T-cell (primary cell): ENCODE data around the gene HSPA8. TPM values are rescaled to one million over a fixed set of nuclear protein-coding genes. Genes with fewer than 3 reads are reported as not detected.

Experiments used
- ATAC-seq, 4 experiments: fragments of 200-7000 bp in 3 of 4; fragments of 150-1000 bp in 1 of 4; cut with Tn5 transposase; replicated peaks in 1 of 4; 1 replicate in 3 of 4; 2 replicates in 1 of 4; pipeline ENCODE4 v1.10.0; 2021; ENCODE audit warnings: moderate library complexity in 3 of 4, mild to moderate bottlenecking in 2 of 4, moderate number of reproducible peaks in 1 of 4
- CTCF ChIA-PET, 2 donors: fragments of 300-600 bp; sonication (Branson Sonifier 250); formaldehyde crosslinking; loops; one replicate each; lab custom pipeline; 2022; ENCODE audit warnings: antibody characterized with exemption in 2 of 2; lab: Charles Lee
- POLR2A ChIA-PET, 2 donors: fragments of 300-600 bp; sonication (Branson Sonifier 250); formaldehyde crosslinking; loops; one replicate each; lab custom pipeline; 2022; ENCODE audit warnings: antibody characterized with exemption in 2 of 2; lab: Charles Lee
- DNase-seq, 35 experiments: peaks; one replicate each; pipeline versions ENCODE4 v3.0.0 to v3.0.0-alpha.2; 2013 to 2023
- H3K27ac ChIP-seq: one replicate; pipeline ENCODE4 v1.5.1; 2013; ENCODE audit warnings: low read length
- H3K27me3 ChIP-seq, 2 experiments: replicated peaks in 1 of 2; 1 replicate in 1 of 2; 2 replicates in 1 of 2; pipeline versions ENCODE4 v1.6.1 to v1.7.0; 2013; ENCODE audit warnings: low read length in 1 of 2, mixed read lengths in 1 of 2; ENCODE audit not compliant: control insufficient read depth in 2 of 2, insufficient read depth in 2 of 2; ENCODE audit errors: extremely low read depth in 1 of 2
- H3K36me3 ChIP-seq, 2 donors: 1 replicate in 1 of 2; 2 replicates in 1 of 2; pipeline versions ENCODE4 v1.6.1 to v1.7.0; 2013; ENCODE audit warnings: low read length in 1 of 2; ENCODE audit not compliant: control insufficient read depth in 2 of 2, insufficient read depth in 1 of 2; ENCODE audit errors: extremely low read depth in 1 of 2
- H3K4me1 ChIP-seq, 2 experiments: 1 replicate in 1 of 2; 2 replicates in 1 of 2; pipeline versions ENCODE4 v1.6.1 to v1.7.0; 2013; ENCODE audit warnings: low read length in 2 of 2, mixed read lengths in 1 of 2; ENCODE audit not compliant: insufficient read depth in 2 of 2, control insufficient read depth in 1 of 2; ENCODE audit errors: extremely low read depth in 1 of 2
- H3K4me3 ChIP-seq, 2 donors: 1 replicate in 1 of 2; 2 replicates in 1 of 2; pipeline versions ENCODE4 v1.5.1 to v1.7.0; 2013; ENCODE audit warnings: mild to moderate bottlenecking in 2 of 2, low read length in 1 of 2, moderate library complexity in 1 of 2; ENCODE audit not compliant: control insufficient read depth in 1 of 2; ENCODE audit errors: extremely low read depth in 1 of 2
- H3K9me3 ChIP-seq: 2 replicates; pipeline ENCODE4 v1.7.0; 2013
- H3K27ac Mint-ChIP-seq, 2 donors: one replicate each; pipeline ENCODE4 v1.8.0; 2020 to 2021; ENCODE audit warnings: mild to moderate bottlenecking in 2 of 2, mixed read lengths in 2 of 2
- H3K27me3 Mint-ChIP-seq, 2 donors: one replicate each; pipeline ENCODE4 v1.8.0; 2021 to 2022; ENCODE audit warnings: mixed read lengths in 2 of 2
- H3K36me3 Mint-ChIP-seq: one replicate; pipeline ENCODE4 v1.8.0; 2021; ENCODE audit warnings: mixed read lengths
- H3K4me1 Mint-ChIP-seq, 3 donors: one replicate each; pipeline ENCODE4 v1.8.0; 2020 to 2022; ENCODE audit warnings: mixed read lengths in 3 of 3, mild to moderate bottlenecking in 1 of 3
- H3K4me3 Mint-ChIP-seq, 3 donors: one replicate each; pipeline ENCODE4 v1.8.0; 2020 to 2022; ENCODE audit warnings: mild to moderate bottlenecking in 3 of 3, mixed read lengths in 3 of 3, moderate library complexity in 3 of 3
- H3K9me3 Mint-ChIP-seq, 3 donors: one replicate each; pipeline ENCODE4 v1.8.0; 2020 to 2022; ENCODE audit warnings: mixed read lengths in 3 of 3
- WGBS: methylation state at CpG from one replicate; pipeline ENCODE4 v1.1.5; 2013; ENCODE audit warnings: missing lambda C conversion rate; ENCODE audit not compliant: insufficient coverage; 5-methylcytosine and 5-hydroxymethylcytosine counted together
- total RNA-seq, 35 experiments: library from RNA in 6 of 35; stranded (reverse) in 6 of 35; fragments of 120-200 nt in 1 of 35; gene quantifications; one replicate each; pipeline versions ENCODE4 v1.2.1 to v1.2.4 and lab custom pipeline; 2013 to 2026

The HSPA8 gene
- total RNA-seq, 5 donors from 2014 or later (not counting 1 experiment from before 2014, with no cell fraction given), result 791 to 1,086 (median 843) TPM

DNA sequence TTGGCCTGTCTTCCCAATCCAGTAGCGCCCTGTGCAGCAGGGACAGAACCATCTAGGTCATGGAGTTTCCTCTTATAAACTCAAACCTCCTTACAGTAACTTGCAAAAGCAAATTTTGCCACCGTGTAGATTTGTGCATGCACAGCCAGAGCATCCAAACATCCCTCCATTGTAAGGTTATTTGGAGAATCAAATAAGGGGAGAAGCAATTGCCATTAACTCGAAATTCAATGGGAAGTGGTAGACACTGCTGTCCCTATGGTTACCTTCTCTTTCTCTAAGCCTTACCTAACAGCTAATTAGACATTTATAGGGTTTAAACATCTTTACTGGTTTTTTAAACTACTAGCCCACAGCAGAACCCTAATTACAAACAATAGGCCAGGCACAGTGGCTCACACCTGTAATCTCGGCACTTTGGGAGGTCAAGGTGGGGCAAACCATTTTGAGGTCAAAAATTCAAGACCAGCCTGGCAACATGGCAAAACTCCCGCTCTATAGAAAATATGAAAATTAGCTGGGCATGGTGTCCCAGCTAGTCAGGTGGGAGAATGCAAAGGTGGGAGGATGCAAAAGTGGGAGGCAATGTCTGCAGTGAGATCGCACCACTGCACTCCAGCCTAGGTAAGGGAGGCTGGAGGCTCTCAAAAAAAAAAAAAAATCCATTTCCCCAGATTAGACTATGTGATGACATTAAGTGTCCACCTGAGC is 6.6 kb downstream of the HSPA8 start:
- no peaks in the 10 kb centered on the region for H3K27me3 ChIP-seq
- H3K4me3 Mint-ChIP-seq, result peak overlapping the region; percentile 9 to 99 (median 31)
- no peaks in the 10 kb centered on the region for H3K27me3 Mint-ChIP-seq
- ChIA-PET POLR2A (interaction anchor here (0.6 to 4.4 kb wide), 8 partner anchors 9 to 1688 kb away, joined by 3 to 33 read pairs (median 4); no protein-coding TSS in a partner anchor), CTCF (interaction anchor here (0.6 to 4.7 kb wide), 39 partner anchors 7 to 626 kb away, joined by 3 to 40 read pairs (median 5); no protein-coding TSS in a partner anchor)
- DNase-seq (peak in 1 of 35 experiments; percentile 14), ATAC-seq (no peak)
- H3K36me3 Mint-ChIP-seq, result peaks cover 59% of the 10 kb centered on the region
- H3K4me3 ChIP-seq, result no peak overlapping the region
- H3K36me3 ChIP-seq, result peaks cover 11 to 65% of the 10 kb centered on the region in 2 donors
- H3K27ac Mint-ChIP-seq, result peak overlapping the region; percentile 100
- no CpG with 5 or more reads among the region's 6 CpGs for WGBS
- H3K4me1 ChIP-seq, result peaks cover 46 to 53% of the 10 kb centered on the region in 2 experiments
- H3K9me3 ChIP-seq, result no peaks in the 10 kb centered on the region
- peaks cover 61 to 64% (median 62%) of the 10 kb centered on the region in 3 donors for H3K4me1 Mint-ChIP-seq
- peak overlapping the region; percentile 44 for H3K27ac ChIP-seq
- H3K9me3 Mint-ChIP-seq, result no peaks in the 10 kb centered on the region

DNA sequence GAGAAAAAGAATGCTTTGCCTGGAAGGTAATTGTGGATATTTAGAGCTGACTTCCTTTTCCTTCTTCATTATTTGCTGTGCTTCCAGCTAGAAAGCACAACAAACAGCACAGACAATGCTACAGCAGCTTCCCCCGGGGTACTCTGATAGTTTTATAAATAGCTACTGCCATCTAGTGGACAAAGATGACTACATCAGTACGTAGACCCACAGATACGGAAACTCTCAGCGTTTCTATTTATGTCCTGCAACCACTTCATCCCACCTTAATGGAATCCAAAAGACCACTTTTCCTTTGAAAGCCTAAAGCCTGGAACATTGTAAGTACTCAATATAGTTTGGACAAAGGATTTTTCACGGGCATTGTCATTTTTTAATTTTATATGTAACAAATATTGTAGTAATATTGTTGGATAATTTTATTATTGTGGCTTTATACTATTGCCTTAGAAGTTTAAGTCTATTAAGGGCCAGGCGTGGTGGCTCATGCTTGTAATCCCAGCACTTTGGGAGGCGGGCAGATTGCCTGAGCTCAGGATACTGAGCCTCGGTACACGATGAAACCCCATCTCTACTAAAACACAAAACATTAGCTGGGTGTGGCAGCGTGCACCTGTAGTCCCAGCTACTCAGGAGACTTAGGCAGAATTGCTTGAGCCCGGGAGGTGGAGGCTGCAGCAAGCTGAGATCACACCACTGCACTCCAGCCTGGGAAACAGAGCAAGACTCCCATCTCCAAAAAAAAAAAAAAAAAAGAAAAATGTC is 7.5 kb downstream of the HSPA8 start:
- WGBS, result 17% methylated on average over 5 of the region's 11 CpGs
- DNase-seq, result peak in 8 of 35 experiments; percentile 11 to 83 (median 22)
- Mint-ChIP-seq H3K36me3 (peaks cover 50% of the 10 kb centered on the region), H3K4me1 (peaks cover 52 to 56% (median 55%) of the 10 kb centered on the region in 3 donors), H3K4me3 (peak overlapping the region in 2 of 3 donors; percentile 28 to 99), H3K27me3 (no peaks in the 10 kb centered on the region), H3K9me3 (no peaks in the 10 kb centered on the region), H3K27ac (peak overlapping the region; percentile 100)
- ChIA-PET CTCF (interaction anchor here (0.6 to 4.7 kb wide), 70 partner anchors 9 to 627 kb away, joined by 3 to 40 read pairs (median 5); no protein-coding TSS in a partner anchor), POLR2A (interaction anchor here (0.6 to 1.9 kb wide), 16 partner anchors 8 to 1869 kb away, joined by 3 to 18 read pairs (median 5); partner anchors contain the start of gene HSPA8 (in 1 of the 2))
- no peaks in the 10 kb centered on the region for H3K27me3 ChIP-seq
- H3K36me3 ChIP-seq, result peaks cover 10 to 56% of the 10 kb centered on the region in 2 donors
- H3K9me3 ChIP-seq, result no peaks in the 10 kb centered on the region
- H3K4me3 ChIP-seq, result no peak overlapping the region
- ATAC-seq, result peak; percentile 74 to 83 (median 78)
- H3K4me1 ChIP-seq, result peaks cover 39 to 50% of the 10 kb centered on the region in 2 experiments
- peak overlapping the region; percentile 44 for H3K27ac ChIP-seq

GRCh38 chr11:123052901-123053721 is 8.8 kb downstream of the HSPA8 start:
- peaks cover 36% of the 10 kb centered on the region for H3K36me3 Mint-ChIP-seq

GRCh38 chr11:123051634-123052033 is 10.3 kb downstream of the HSPA8 start:
- peaks cover 5 to 31% of the 10 kb centered on the region in 2 donors for H3K36me3 ChIP-seq
- no peak for ATAC-seq
- no peak overlapping the region for H3K4me3 Mint-ChIP-seq
- peaks cover 22% of the 10 kb centered on the region for H3K36me3 Mint-ChIP-seq
- no peaks in the 10 kb centered on the region for H3K9me3 Mint-ChIP-seq
- ChIA-PET POLR2A (no interaction called here), CTCF (interaction anchor here in 1 of 2 donors (2.8 kb wide), 1 partner anchor 10 kb away, joined by 11 read pairs; the partner anchor contains the start of gene HSPA8)
- no peaks in the 10 kb centered on the region for H3K27me3 Mint-ChIP-seq
- peaks cover 24 to 27% (median 27%) of the 10 kb centered on the region in 3 donors for H3K4me1 Mint-ChIP-seq
- peaks cover 13 to 22% of the 10 kb centered on the region in 2 experiments for H3K4me1 ChIP-seq
- H3K27ac ChIP-seq, result no peak overlapping the region
- no peak for DNase-seq
- H3K27me3 ChIP-seq, result no peaks in the 10 kb centered on the region
- H3K4me3 ChIP-seq, result no peak overlapping the region
- no peak overlapping the region for H3K27ac Mint-ChIP-seq
- WGBS, result no CpG with 5 or more reads among the region's 4 CpGs
- no peaks in the 10 kb centered on the region for H3K9me3 ChIP-seq

More at GRCh38 chr11:123052901-123053721, 8.8 kb downstream of the HSPA8 start:
- no peak for DNase-seq
- H3K4me3 ChIP-seq, result no peak overlapping the region
- ATAC-seq, result no peak
- no peaks in the 10 kb centered on the region for H3K9me3 ChIP-seq
- ChIA-PET POLR2A (interaction anchor here (0.6 to 1.9 kb wide), 7 partner anchors 9 to 189 kb away, joined by 3 to 11 read pairs (median 7); partner anchors contain the start of gene HSPA8 (in 2 of the 2)), CTCF (interaction anchor here (0.6 to 2.9 kb wide), 25 partner anchors 8 to 422 kb away, joined by 3 to 22 read pairs (median 5); partner anchors contain the start of gene HSPA8 (in 1 of the 2))
- peaks cover 26 to 36% of the 10 kb centered on the region in 2 experiments for H3K4me1 ChIP-seq
- Mint-ChIP-seq H3K9me3 (no peaks in the 10 kb centered on the region), H3K27me3 (no peaks in the 10 kb centered on the region), H3K27ac (peak overlapping the region in 1 of 2 donors; percentile 11), H3K4me1 (peaks cover 39 to 42% (median 42%) of the 10 kb centered on the region in 3 donors), H3K4me3 (no peak overlapping the region)
- 100% methylated on average over 1 of the region's 5 CpGs for WGBS
- H3K36me3 ChIP-seq, result peaks cover 10 to 43% of the 10 kb centered on the region in 2 donors
- H3K27me3 ChIP-seq, result no peaks in the 10 kb centered on the region
- no peak overlapping the region for H3K27ac ChIP-seq

DNA sequence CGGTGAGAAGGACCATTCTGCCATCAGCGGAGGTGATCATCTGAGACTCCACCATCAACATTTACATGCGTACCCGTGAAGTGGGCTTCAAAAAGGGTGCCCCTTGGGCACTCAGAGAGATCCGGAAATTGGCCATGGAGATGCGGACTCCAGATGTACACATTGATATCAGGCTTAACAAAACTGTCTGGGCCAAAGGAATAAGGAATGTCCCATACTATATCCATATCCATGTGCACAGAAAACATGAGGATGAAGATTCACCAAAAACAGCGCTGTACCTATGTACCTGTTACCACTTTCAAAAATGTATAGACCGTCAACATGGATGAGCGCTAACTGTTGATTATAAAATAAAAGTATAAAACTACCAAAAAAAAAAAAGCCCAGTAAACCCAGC is 10.8 kb downstream of the HSPA8 start:
- ChIA-PET POLR2A (no interaction called here), CTCF (interaction anchor here in 1 of 2 donors (2.8 kb wide), 1 partner anchor 10 kb away, joined by 11 read pairs; the partner anchor contains the start of gene HSPA8)
- H3K36me3 Mint-ChIP-seq, result peaks cover 18% of the 10 kb centered on the region
- H3K36me3 ChIP-seq, result peaks cover 3 to 26% of the 10 kb centered on the region in 2 donors
- ATAC-seq, result no peak
- 93% methylated on average over 6 of the region's 9 CpGs for WGBS
- no peak overlapping the region for H3K4me3 ChIP-seq
- H3K4me3 Mint-ChIP-seq, result no peak overlapping the region
- H3K27me3 ChIP-seq, result no peaks in the 10 kb centered on the region
- H3K27ac Mint-ChIP-seq, result no peak overlapping the region
- no peaks in the 10 kb centered on the region for H3K9me3 Mint-ChIP-seq
- no peak overlapping the region for H3K27ac ChIP-seq
- peaks cover 19 to 22% (median 22%) of the 10 kb centered on the region in 3 donors for H3K4me1 Mint-ChIP-seq
- peaks cover 9 to 18% of the 10 kb centered on the region in 2 experiments for H3K4me1 ChIP-seq
- H3K9me3 ChIP-seq, result no peaks in the 10 kb centered on the region
- DNase-seq, result no peak
- no peaks in the 10 kb centered on the region for H3K27me3 Mint-ChIP-seq
